Skin of body (tissue), 2 donors: ENCODE results near the gene PHKA2. TPM values are rescaled to one million over a fixed set of nuclear protein-coding genes. Genes with fewer than 3 reads are reported as not detected.

Experiments
- DNase-seq: peaks from one replicate; lab custom pipeline; 2025; lab: John Stamatoyannopoulos, UW
- total RNA-seq: library from RNA; depleted of rRNA; stranded (reverse); fragments of >200 nt; gene quantifications from one replicate; pipeline ENCODE4 v1.2.3, GENCODE V29; 2014

Gene PHKA2
- total RNA-seq, 1 donor from 2014 or later: 26.5 TPM

DNA sequence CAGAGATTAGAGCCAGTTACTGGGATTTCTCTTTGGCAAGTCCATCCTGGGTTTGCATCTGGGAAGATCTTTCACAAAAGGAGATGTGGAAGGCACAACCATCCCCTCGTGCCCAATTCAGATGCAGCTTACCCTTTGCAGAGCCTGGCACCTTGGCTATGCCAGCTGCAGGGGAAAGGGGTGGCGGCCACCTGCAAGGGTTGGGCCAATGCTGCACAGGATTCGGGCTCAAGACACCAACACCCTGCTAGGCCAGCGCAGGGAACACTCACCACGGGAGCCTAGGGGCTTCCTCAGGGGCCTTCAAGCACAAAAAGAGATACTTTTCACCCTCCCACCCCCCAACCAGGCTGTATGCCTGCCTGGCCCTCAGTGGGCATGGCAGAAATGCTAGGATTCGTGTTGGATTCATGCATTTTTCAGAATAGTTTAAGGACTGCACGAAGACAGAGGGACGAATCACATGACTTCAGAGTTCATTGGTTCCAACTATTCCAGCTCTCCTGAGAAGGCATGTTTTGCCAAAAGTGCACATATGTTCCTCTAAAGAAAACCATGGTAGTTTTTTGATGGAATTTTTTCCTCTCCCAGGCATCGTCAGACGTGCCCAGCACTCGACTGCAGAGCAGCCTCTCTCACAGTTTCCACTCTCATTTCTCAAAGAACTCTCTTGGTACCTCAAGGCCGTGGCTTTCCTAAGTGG, 94.4 kb downstream of the PHKA2 start:
- DNase-seq: no peak

DNA sequence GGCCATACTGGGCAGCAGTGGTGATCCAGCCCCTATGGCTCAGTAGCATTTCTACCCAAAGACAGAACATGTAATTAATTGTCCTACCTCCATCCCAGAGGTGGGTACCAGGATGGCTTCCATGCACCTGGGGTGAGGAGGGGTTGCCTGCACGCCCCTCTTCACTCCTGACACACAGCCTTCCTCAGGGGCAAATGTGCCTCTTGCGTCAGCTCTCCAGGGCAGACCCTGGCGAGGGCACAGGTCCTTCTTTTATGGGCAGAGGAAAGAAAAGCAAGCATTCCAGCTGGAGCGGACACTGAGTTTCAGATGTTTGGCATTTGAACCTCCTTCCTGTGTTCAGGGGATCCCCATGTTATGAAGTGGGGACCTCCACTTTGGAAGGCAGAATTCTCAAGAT, 95.6 kb downstream of the PHKA2 start:
- DNase-seq: no peak

DNA sequence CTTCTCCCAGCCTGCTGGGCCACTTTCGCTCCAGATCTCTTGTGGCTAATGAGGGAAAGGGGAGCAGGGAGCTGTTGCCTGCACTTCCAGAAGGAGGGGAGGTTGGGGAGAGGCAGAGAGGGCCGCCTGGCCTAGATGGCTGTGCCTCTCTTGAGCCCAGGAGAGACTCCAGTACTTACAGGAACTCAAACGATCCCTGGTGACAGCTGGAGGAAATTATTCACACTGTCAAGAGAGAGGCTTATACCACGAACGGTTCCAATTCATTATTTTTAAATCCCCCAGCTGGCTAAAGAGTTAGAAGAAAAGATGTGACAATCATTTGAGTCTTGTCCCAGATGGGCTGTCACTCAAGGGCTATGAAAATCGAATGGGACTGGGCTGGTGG, 96.1 kb downstream of the PHKA2 start:
- peak; percentile 45 for DNase-seq

DNA sequence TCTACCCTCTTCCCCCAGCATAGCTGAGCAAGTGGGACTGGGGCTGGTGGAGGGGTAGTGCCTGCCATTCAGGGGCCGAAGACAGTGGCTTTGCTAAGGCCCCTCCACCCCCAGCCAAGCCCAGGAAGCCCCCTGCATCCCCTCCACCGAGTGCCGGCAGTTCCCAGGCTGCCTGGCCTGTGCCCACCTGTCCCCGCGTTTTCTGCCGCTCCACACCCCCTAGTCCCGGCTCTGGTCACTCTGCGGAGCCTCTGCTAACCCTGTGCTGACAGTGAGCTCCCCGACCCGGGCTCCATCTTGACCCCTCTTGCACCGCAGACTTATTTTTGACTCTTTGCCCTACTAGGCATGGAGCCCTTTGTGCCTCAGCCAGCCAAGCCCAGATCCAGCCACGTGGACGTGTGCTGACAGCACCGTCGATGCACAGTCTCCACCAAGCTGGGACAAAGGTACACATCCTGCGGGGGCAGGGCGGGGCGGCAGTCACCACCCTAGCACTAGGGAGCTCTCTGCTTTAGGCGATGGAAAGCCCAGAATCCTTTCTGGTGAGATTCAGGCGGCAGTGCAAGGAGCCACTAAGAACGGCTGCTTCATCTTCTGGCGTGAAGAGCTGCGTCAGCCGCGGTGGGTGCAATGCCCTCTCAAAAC, 96.6 kb downstream of the PHKA2 start:
- no peak for DNase-seq

DNA sequence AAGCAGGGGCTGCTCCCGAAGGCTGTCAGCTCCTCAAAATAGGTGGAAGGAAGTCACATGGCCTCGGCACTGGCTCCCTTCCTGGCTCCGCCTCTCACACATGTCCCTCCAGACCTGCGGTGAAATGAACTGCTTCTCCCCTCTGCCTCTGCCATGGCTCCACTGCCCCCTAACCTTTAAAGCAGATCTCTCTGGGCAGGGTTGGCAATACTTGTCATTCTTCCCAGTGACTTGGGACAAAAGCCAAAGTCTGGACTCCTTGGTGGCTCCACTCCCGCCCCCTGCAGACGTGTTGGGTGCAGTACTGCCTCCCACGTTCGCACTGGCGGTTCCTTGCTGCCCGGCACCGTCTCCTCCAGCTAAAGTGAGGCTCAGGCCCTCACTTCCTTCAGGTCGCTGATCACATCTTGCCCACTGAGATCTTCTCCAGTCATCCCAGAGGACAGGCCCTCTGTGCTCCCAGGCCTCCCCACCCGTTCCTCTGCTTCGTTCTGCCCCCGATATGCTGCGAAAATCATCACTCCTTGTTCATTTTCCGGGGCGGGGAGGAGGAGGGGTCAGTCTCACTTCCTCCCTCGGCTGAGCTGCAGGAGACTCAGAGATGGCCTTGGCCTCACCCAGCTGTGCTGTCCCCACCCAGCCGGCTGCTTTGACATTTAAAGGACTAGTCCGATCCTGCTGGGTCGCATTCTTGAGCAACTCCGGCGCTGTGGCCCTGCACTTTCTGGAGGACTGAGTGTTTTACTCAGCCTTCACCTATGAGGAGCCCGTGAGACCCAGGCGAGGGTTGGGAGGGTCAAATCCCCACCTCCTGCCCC, 97.4 kb downstream of the PHKA2 start:
- peak; percentile 45 for DNase-seq

DNA sequence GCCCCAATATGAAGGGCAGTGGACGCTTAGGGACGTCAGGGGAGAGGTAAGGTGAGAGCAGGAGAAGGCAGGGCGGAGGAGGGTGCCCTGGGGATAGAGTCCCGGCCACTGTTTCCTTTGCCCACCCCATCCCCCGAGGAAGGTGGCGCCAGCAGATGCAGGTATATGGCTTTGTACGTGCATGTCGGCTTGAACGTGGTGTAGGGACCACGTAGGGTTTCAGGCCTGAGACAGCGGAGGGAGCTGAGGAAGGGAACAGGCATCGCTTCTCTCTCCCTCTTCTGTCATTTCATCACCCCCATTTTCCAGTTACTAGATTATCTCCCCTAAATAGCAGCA, 97.9 kb downstream of the PHKA2 start:
- no peak for DNase-seq

DNA sequence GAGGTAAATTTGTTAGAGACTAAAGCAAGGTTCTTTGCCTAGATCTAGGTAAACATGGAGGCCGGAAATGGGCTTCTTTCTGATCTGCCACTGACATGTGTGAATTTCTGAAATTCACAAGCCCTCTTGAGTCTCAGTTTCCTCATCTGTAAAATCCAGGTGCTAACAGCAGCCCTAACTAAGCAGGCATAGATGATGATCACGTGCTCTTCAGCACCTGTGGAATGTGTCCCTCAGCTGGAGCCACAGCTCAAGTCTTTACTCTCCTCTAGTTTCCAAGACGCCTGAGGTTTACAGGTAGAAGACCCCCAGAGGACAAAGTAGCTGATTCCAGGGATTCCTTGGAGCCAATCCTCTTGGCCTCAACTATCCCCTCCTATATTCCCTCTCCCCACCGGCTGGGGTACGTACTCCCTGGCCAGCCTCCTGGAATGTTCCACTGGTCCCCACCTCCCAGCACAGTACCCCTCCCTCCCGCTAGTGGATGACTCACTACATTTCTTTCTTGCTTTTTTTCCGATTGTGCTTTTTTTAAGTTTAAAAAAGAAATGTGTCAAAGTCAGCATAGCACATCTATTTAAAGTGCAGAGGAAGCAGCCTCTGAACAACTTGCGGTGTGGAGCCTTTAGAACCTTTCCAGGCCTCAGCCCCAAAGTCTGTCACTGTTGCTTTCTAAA, 98.4 kb downstream of the PHKA2 start:
- peak; percentile 13 for DNase-seq

DNA sequence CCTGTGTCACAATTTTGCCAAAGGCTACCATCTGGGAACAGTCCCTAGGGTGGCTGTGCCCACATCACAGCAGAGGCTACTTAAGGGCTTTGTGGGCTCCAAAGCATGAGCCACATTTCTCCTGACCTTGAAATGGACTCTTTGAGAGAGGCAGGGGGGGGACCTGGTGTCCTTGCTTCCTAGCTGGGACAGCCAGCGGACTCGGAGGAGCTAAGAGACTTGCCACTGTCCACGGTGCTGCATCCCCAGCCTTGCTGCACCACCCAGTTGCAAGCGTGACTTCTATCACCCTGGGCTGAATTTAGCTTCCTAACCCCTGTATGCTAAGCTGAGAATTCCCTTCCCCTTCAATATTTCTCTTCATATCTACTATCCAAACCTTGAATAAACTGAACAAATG, 99.0 kb downstream of the PHKA2 start:
- no peak for DNase-seq

DNA sequence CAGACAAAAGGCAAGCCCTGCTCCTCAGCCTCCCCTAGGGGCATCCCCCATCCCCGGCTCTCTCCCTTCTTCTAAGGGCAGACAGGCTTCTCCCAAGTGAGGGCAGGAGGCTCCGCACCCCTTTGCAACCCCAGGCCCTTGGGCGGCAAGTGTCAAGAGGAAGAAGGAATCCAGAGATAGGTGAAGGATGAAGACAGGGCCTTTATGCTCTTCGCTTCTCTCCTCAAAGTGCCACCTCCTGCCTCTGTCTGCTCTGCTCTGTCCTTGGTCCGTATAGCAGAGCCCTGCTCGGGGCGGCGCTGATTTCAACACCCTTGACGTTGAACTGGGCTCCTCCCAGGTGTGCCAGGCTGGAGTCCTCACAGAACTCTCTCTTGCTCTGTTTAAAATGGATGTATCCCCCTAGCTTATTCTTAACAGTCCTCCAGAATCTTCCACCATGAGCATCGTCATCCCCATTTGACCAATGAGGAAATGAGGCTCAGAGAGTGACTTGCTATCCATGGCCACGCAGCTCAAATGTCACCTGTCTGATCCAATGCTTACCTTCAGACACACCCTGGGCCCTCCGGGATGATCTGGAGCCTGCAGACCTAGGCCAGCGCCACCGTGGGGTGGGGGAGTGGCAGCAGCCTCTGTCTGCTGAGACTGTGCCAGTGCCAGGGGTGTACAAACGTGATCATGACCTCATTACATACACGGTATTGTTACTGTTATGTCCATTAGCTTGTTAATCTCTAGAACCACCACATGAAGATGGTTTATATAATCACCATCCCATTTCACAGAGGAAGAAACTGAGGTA, 99.8 kb downstream of the PHKA2 start:
- no peak for DNase-seq

DNA sequence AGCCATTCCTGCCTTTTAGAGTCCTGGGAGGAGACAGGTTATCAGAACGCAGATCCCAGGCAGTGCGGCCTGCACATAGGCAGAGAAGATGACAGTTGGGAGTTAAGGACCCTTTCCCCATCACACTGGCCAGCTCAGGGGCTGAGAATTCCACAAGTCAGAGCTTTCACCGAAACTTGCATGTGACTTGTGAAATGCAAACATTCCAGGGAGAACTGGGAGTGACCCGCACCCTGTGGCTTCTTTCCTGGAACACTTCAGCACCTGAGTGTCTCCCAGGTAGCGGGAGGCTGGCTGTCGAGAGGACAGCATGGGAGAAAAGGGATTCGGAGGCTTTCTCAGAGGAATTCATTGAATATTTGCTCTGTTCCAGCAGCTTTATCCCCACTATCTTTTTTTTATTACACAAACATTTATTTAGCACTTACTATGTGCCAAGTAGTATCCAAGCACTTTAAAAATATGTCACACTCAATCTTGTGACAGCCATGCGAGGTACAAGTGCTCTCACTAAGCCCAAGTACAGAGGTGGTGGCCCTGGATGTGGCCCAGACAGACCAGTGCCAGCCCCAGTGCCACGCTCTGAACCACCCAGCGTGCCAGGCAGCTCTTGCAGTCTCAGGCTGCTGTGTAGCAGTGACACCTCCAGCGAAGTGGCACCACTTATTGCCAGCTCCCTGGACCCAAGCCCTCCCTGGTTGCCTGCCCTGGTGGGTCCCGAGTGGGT, 100.5 kb downstream of the PHKA2 start:
- no peak for DNase-seq

DNA sequence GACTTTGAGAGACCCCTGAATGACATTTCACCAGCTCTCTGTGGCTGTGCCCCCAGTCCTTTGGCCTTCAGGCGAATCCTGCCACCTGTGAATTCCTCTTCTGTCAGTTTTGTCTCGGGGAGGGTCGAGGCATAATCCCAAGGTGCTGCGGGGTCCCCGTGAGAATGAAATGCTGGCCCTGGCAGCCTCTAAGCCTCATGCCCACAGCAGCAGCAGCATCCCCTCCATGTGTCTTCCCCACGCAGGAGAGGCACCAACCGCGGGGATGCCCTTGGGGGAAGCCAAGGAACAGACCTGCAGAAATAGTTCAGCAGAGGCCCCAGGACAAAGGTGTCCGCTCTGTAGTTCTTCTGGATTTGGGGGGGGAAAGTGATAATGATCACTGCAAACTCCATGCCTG, 104.8 kb downstream of the PHKA2 start:
- no peak for DNase-seq

DNA sequence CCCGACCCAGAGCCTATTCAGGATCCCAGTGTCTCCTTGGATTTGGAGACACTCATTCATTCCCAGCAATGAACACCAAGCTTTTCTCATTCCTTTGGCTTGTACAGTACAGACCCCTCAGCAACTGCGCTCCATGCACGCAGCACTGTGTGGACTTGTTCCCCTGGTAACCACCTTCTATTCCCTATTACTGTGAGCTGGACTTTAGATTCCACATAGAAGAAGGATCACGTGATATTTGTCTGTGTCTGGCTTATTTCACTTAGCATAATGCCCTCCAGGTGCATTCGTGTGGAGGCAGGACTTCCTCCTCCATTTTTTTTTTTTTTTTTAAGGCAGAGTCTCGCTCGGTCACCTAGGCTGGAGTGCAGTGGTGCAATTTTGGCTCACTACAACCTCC, 106.4 kb downstream of the PHKA2 start:
- DNase-seq: no peak

DNA sequence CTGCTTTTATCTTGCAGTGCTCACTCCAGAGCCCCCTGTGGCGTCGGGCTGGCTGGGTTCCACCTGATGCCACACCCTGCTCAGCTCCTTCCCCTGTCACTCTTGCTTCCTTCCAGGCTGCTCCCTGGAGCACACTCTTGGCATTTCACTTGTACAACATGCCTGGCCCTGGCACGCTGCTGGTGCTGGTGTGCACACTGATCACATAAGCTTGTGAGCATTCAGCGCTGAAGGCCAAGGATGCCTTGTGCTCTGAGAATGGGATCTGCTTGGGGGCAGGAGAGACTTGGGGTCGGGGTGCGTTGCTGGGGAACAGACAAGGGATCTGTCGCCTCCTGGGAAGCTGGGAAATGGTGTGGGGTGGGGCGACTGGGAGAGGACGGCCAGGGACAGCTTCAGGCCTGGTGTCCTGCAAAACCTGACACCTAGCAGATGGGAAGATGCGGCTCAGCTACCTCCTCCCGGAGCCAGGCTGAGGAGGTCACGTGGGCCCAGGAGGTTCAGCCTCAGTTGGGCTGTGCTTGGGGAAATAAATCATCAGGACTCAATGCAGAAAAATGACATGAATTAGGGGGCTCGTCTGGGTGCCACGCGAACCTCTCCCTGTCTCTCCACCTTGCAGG, 108.5 kb downstream of the PHKA2 start:
- DNase-seq: no peak

DNA sequence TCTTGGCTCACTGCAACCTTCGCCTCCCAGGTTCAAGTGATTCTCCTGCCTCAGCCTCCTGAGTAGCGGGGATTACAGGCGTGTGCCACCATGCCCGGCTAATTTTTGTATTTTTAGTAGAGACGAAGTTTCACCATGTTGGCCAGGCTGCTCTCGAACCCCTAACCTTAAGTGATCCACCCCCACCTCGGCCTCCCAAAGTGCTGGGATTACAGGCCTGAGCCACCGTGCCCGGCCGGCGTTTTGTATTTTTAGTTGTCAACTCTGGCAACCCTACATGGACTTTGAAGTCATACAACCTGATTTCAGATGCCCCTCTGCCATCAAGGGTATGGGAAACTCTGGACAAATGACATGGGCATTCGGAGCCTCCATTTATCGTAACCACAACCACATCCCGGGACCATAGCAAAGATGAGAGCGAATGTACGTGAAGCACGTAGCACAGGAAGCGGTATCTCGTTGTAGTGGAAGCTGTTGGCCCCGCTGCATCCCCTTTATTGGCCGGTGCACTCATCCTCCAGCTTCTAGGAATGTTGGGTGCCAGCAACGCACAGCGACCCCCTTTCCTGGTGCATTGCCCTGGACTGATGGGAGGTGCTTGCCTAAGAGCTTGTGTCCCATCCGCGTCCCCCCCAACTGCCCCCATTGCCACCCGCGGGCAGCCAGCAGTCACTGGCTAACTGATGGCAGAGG, 109.2 kb downstream of the PHKA2 start:
- DNase-seq: no peak

DNA sequence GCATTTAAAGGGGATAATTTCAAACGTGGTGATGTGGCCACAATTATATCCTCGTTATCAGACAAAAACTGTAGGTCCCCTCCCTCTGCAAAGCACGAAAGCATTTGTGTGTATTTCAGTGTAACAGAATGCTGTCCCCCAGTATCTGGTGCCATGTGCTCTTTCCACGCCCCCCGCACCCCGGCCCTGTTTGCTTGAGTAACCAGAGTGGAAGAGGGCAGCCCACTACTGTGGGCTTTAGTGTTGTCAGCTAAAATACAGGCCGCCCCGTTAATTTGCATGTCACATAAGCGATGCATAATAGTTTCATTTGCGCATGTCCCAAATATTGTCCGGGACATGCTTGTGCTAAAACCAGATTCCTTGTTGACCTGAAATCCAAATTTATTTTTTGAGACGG, 110.1 kb downstream of the PHKA2 start:
- DNase-seq: no peak

DNA sequence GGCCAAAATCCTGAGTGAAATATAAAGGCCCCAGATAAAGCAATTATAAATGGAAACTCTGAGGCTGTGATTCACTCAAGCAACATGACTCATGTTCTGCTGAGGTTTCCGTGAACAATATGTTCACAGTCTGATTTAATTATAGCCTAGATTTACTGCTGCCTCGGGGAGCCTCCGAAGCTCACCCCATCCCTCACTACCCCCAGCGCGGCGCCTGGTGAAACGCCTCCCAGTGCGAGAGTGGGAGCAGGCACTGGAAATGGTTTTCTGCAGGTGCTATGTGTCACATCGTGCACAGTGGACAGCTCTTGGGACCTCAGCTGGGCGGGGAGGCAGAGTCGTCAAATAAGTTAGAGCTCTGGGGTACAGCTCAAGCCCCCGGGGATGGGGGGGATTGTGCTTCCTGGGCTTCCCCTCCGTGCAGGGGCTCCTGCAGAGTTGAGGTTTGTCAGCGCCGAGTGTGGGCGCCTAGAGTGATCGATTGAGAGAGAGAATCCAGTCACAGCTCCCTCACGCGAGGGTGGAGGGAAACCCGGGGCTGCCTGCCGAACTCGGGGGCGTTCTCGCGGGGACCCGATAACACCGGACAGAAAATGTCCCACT, 110.6 kb downstream of the PHKA2 start:
- DNase-seq: peak; percentile 34

DNA sequence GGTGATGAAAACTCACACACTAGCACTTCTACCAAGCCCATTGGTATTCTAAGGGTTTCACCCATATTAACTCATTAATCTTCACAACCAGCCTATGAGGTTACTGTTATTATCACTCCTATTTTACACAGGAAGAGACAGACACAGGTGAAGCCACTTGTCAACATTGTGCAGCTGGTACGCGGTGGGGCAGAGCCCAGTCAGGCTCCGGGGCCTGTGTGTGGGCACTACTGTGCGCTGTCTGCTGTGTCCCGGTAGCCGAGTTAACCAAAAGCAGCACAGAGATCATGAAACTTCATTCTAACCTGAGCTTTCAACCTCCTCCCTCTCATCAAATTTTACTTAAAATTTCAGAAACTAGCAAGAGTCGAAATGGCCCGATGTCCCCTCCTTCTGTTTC, 111.3 kb downstream of the PHKA2 start:
- no peak for DNase-seq

DNA sequence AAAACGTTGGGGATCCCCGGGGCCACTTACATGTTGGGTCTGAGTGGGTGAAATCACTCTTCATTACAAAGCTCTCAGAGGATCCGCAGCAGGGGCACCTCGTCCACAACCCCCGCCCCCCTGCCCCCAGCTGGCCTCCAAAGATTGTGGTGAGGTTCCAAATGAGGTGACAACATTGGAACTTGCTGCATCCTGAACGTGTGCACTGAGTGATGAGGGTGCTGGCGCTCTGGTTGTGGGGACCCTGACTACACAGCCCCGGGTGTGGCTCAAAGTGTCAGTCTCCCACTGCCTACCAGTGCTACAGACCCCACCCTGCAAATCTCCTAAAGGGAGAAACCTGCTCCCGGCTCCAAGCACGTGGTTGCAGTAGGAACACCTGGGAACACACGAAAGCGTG, 111.9 kb downstream of the PHKA2 start:
- no peak for DNase-seq
